ENCODE results near the gene PPFIA1. TPM values are rescaled to one million over a fixed set of nuclear protein-coding genes. Genes with fewer than 3 reads are reported as not detected.

The PPFIA1 gene
- total and polyA plus RNA-seq, 2 of the 8 experiments (the other 6 are each of a cell fraction or from before 2014, with no cell fraction given): 44.3 to 73.5 TPM

DNA sequence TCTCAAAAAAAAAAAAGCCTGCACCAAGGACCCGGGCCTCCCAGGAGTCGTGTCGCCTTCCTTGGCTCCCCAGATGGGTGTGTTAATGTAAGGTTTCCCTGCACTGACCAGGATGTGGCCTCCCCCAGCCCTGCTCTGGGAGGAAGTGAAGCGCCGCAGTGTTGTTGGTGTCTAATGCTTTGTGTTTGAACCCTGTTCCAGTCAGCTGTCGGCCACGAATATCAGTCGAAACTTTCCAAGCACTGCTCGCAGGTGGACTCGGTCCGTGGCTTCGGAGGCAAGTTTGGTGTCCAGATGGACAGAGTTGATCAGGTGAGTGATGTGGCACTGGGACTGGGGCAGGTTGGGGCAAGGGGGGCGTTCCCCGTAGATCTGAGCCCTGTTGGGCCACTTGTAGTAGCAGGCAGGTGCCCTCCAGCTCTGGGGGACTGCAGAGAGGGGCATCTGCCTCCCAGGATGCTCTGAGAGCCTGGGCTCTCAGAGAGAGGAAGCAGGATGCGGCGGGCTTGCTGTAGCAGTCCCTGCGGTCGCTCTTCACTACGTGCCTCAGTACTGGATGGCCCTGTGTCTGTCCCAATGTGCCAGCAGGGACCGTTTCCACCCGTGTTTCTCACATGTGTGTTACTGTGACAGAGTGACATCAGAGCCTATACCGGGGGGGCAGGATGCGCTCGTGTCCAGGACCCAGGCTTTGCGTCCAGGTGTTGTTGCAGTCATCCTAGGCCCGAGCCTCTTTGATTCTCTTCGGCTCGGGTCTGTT lies 144.0 kb downstream of the PPFIA1 start (continued):
- TF ChIP-seq RAD21 (IDR thresholded peaks at IDR 0.05 in 1 of 2, conservative IDR thresholded peaks at IDR 0.05 in 1 of 2; ENCODE audit: low read depth in 2 of 2, low read length in 2 of 2): no peak
- TF ChIP-seq, protein P1, sequence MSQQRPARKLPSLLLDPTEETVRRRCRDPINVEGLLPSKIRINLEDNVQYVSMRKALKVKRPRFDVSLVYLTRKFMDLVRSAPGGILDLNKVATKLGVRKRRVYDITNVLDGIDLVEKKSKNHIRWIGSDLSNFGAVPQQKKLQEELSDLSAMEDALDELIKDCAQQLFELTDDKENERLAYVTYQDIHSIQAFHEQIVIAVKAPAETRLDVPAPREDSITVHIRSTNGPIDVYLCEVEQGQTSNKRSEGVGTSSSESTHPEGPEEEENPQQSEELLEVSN (IDR thresholded peaks at IDR 0.05): no peak

All from H1 (cell line).